ENCODE measurements around the gene CLTRN.

The CLTRN gene

DNA sequence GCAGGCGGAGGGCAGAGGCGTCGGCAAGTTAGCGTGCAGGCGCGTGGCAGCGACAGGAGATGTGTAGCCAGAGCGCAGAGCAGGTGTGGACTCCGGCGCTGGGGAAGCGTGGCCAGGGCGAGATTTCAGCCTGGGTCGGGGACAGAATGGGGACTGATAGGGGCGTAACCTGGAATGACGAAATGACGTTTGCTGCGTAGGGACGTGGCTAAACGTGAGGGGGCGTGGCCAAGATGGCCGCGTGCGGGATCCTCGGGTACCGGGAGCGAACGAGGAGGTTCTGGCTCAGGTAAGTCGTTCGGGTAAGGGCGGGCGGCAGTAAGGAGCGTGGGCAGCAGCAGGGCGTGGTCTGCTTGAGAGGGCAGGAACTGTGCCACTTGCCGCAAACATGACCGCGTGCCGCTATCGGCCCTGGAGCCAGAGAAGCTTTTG is 10.9 kb upstream of the CLTRN start:
- no peaks in the 10 kb centered on the region for H4K20me1 ChIP-seq (ENCODE audit: insufficient read depth, low read length)
- H3K9me2 ChIP-seq (replicated peaks; ENCODE audit: insufficient read depth, low read length): no peaks in the 10 kb centered on the region
- peak overlapping the region; percentile 92 for H2AFZ ChIP-seq (ENCODE audit: low read length)
- H3K4me3 ChIP-seq (ENCODE audit: low read length): peak overlapping the region; percentile 97
- H3K4me1 ChIP-seq (ENCODE audit: low read length): peaks cover 5% of the 10 kb centered on the region; the same call in 1 of the 2 replicates
- peak overlapping the region; percentile 97 for H3K9ac ChIP-seq (ENCODE audit: low read length)
- H3K36me3 ChIP-seq (replicated peaks; ENCODE audit: insufficient read depth, low read length): no peaks in the 10 kb centered on the region
- no peaks in the 10 kb centered on the region for H3F3A ChIP-seq (ENCODE audit: insufficient read depth, low read length)
- TF ChIP-seq EZH2phosphoT487 (IDR thresholded peaks at IDR 0.05; ENCODE audit: low read length): no peak
- no peaks in the 10 kb centered on the region for H3K27me3 ChIP-seq (replicated peaks; ENCODE audit: insufficient read depth, low read length)
- peak; percentile 82 for DNase-seq
- H3K27ac ChIP-seq (ENCODE audit: low read length): peak overlapping the region; percentile 98
- H3K4me2 ChIP-seq (ENCODE audit: low read depth, low read length): peak overlapping the region; percentile 97; the same call in 1 of the 2 replicates
- H3K9me3 ChIP-seq (replicated peaks; ENCODE audit: insufficient read depth, low read length): no peaks in the 10 kb centered on the region
- peaks cover 48% of the 10 kb centered on the region for H3K79me2 ChIP-seq (ENCODE audit: low read length)

DNA sequence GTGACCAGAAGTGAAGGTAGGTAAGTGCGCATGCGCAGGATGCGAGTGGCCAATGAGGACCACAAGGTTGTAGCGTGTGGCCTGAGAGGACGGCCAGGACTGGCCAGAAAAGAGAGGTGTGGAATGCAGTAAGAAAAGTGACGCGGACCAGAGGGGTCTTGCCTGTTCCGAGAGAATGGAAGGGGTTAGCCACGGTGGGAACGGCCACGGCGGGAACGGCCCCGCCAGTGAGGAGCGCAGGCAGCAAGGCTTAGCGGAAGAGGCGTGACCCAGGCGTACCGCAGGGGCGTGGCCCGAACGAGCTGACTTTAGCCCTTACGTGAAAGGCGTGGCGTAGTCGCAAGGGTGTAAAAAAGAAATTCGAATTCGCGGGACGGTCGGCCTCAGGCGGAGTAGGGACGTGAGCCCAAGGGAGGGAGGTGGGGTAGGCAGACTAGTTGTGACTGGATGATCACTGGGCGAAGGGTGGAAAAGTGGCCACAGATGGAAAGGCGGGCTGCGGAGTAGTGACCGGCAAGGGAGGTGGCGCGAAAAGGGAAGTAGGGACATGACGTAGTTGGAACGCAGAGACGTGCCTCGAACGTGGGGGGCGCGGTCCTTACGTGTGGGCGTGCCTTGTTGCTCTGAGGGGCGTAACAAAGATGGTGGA is 10.4 kb upstream of the CLTRN start:
- Histone ChIP-seq H3K9me3 (replicated peaks; ENCODE audit: insufficient read depth, low read length) (no peaks in the 10 kb centered on the region), H3K36me3 (replicated peaks; ENCODE audit: insufficient read depth, low read length) (no peaks in the 10 kb centered on the region), H3K27me3 (replicated peaks; ENCODE audit: insufficient read depth, low read length) (no peaks in the 10 kb centered on the region), H3F3A (ENCODE audit: insufficient read depth, low read length) (no peaks in the 10 kb centered on the region), H2AFZ (ENCODE audit: low read length) (peak overlapping the region; percentile 92), H3K9me2 (replicated peaks; ENCODE audit: insufficient read depth, low read length) (no peaks in the 10 kb centered on the region), H3K79me2 (ENCODE audit: low read length) (peaks cover 42% of the 10 kb centered on the region), H4K20me1 (ENCODE audit: insufficient read depth, low read length) (no peaks in the 10 kb centered on the region), H3K4me1 (ENCODE audit: low read length) (peaks cover 5% of the 10 kb centered on the region; the same call in 1 of the 2 replicates), H3K9ac (ENCODE audit: low read length) (peak overlapping the region; percentile 97), H3K4me3 (ENCODE audit: low read length) (peak overlapping the region; percentile 97), H3K27ac (ENCODE audit: low read length) (peak overlapping the region; percentile 98), H3K4me2 (ENCODE audit: low read depth, low read length) (peak overlapping the region; percentile 97)
- DNase-seq: peak; percentile 91
- TF ChIP-seq, protein P1, sequence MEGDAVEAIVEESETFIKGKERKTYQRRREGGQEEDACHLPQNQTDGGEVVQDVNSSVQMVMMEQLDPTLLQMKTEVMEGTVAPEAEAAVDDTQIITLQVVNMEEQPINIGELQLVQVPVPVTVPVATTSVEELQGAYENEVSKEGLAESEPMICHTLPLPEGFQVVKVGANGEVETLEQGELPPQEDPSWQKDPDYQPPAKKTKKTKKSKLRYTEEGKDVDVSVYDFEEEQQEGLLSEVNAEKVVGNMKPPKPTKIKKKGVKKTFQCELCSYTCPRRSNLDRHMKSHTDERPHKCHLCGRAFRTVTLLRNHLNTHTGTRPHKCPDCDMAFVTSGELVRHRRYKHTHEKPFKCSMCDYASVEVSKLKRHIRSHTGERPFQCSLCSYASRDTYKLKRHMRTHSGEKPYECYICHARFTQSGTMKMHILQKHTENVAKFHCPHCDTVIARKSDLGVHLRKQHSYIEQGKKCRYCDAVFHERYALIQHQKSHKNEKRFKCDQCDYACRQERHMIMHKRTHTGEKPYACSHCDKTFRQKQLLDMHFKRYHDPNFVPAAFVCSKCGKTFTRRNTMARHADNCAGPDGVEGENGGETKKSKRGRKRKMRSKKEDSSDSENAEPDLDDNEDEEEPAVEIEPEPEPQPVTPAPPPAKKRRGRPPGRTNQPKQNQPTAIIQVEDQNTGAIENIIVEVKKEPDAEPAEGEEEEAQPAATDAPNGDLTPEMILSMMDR (IDR thresholded peaks at IDR 0.05; ENCODE audit: low read length): no peak
- no peak for TF ChIP-seq EZH2 (optimal IDR thresholded peaks at IDR 0.05; ENCODE audit: low read depth, low read length)
- TF ChIP-seq EZH2phosphoT487 (IDR thresholded peaks at IDR 0.05; ENCODE audit: low read length): no peak

DNA sequence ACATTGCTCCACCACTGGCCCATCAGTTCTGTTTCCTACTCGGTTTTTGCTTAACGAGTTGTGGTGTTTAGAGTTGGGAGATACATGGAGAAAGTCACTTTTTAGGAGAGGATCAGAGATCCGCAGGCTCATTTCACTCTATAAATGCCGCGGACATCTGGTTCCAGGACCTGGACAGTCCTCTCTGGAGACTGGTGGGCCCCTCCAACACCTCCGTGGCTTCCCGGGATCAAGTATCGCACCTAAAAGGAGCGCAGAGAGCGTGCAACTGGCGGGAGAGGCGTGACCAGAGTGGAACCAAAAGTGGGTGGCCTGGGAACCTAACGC is 9.9 kb upstream of the CLTRN start:
- peak overlapping the region; percentile 97 for H3K4me2 ChIP-seq (ENCODE audit: low read depth, low read length)
- no peaks in the 10 kb centered on the region for H3K9me3 ChIP-seq (replicated peaks; ENCODE audit: insufficient read depth, low read length)
- no peaks in the 10 kb centered on the region for H3K27me3 ChIP-seq (replicated peaks; ENCODE audit: insufficient read depth, low read length)
- no peaks in the 10 kb centered on the region for H3K9me2 ChIP-seq (replicated peaks; ENCODE audit: insufficient read depth, low read length)
- H3K4me1 ChIP-seq (ENCODE audit: low read length): 0 out of 2 replicates have a peak, but pooled peaks cover 5% of the 10 kb centered on the region
- H3K9ac ChIP-seq (ENCODE audit: low read length): peak overlapping the region; percentile 97
- no peaks in the 10 kb centered on the region for H4K20me1 ChIP-seq (ENCODE audit: insufficient read depth, low read length)
- peak overlapping the region; percentile 92 for H2AFZ ChIP-seq (ENCODE audit: low read length)
- DNase-seq: no peak
- peaks cover 39% of the 10 kb centered on the region for H3K79me2 ChIP-seq (ENCODE audit: low read length)
- H3F3A ChIP-seq (ENCODE audit: insufficient read depth, low read length): no peaks in the 10 kb centered on the region
- H3K4me3 ChIP-seq (ENCODE audit: low read length): peak overlapping the region; percentile 97
- no peaks in the 10 kb centered on the region for H3K36me3 ChIP-seq (replicated peaks; ENCODE audit: insufficient read depth, low read length)
- H3K27ac ChIP-seq (ENCODE audit: low read length): peak overlapping the region; percentile 98
- TF ChIP-seq EZH2phosphoT487 (IDR thresholded peaks at IDR 0.05; ENCODE audit: low read length) (no peak), EZH2 (optimal IDR thresholded peaks at IDR 0.05; ENCODE audit: low read depth, low read length) (no peak)
- TF ChIP-seq, protein P1 (IDR thresholded peaks at IDR 0.05; ENCODE audit: low read length): no peak

DNA sequence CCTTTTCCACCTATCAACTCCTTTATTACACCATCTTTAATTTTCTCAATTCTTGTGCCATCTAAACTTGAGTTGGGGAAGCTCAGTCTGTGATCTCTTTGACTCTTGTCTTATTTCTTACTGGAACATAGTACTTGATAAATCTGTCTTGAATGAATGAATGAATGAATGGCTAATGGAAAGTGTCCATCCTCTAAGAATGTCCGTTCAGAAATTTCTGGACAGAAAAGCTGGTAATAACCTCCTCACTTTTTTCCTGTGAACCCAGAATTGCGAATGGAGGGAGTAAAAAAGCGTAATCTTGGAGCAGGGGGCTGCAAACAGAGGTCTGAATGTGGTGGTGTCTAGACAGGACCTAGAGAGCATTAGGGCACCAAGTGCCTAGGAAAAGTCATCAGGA is 9.4 kb upstream of the CLTRN start:
- H3K27ac ChIP-seq (ENCODE audit: low read length): no peak overlapping the region
- H4K20me1 ChIP-seq (ENCODE audit: insufficient read depth, low read length): no peaks in the 10 kb centered on the region
- H3K9ac ChIP-seq (ENCODE audit: low read length): peak overlapping the region; percentile 97; the same call in 1 of the 2 replicates

More for the DNA sequence above, 9.4 kb upstream of the CLTRN start:
- H3K4me2 ChIP-seq (ENCODE audit: low read depth, low read length): peak overlapping the region; percentile 97
- no peak for TF ChIP-seq EZH2phosphoT487 (IDR thresholded peaks at IDR 0.05; ENCODE audit: low read length)
- no peak for TF ChIP-seq EZH2 (optimal IDR thresholded peaks at IDR 0.05; ENCODE audit: low read depth, low read length)
- TF ChIP-seq, protein P1 (IDR thresholded peaks at IDR 0.05; ENCODE audit: low read length): no peak
- H3K9me3 ChIP-seq (replicated peaks; ENCODE audit: insufficient read depth, low read length): no peaks in the 10 kb centered on the region
- H3F3A ChIP-seq (ENCODE audit: insufficient read depth, low read length): no peaks in the 10 kb centered on the region
- H3K4me1 ChIP-seq (ENCODE audit: low read length): 0 out of 2 replicates have a peak, but pooled peaks cover 5% of the 10 kb centered on the region
- H3K4me3 ChIP-seq (ENCODE audit: low read length): peak overlapping the region; percentile 97
- no peak for DNase-seq
- peak overlapping the region; percentile 92 for H2AFZ ChIP-seq (ENCODE audit: low read length)
- no peaks in the 10 kb centered on the region for H3K9me2 ChIP-seq (replicated peaks; ENCODE audit: insufficient read depth, low read length)
- H3K27me3 ChIP-seq (replicated peaks; ENCODE audit: insufficient read depth, low read length): no peaks in the 10 kb centered on the region
- H3K36me3 ChIP-seq (replicated peaks; ENCODE audit: insufficient read depth, low read length): no peaks in the 10 kb centered on the region
- peaks cover 34% of the 10 kb centered on the region for H3K79me2 ChIP-seq (ENCODE audit: low read length)

Measured in MM.1S (cell line).